Peyer's patch (tissue), 4 donors: Measurements from ENCODE around the gene GLT8D1.

Experiments used
- POLR2A ChIP-seq, 2 donors: fragments of 450-650 bp; IDR thresholded peaks; one replicate each; pipeline ENCODE4 v1.5.1; 2017; ENCODE audit warnings: antibody characterized with exemption in 2 of 2, mild to moderate bottlenecking in 2 of 2, moderate library complexity in 2 of 2
- TF ChIP-seq, protein P1 (sequence below), 6 experiments: fragments of 450-650 bp in 4 of 6; fragments of 200-600 bp in 2 of 6; sonication (generic) in 1 of 6; IDR thresholded peaks; one replicate each; pipeline ENCODE4 v1.5.1; 2017 to 2019; ENCODE audit warnings: antibody characterized with exemption in 6 of 6, mild to moderate bottlenecking in 3 of 6, moderate library complexity in 1 of 6

- TF ChIP-seq, protein P1, sequence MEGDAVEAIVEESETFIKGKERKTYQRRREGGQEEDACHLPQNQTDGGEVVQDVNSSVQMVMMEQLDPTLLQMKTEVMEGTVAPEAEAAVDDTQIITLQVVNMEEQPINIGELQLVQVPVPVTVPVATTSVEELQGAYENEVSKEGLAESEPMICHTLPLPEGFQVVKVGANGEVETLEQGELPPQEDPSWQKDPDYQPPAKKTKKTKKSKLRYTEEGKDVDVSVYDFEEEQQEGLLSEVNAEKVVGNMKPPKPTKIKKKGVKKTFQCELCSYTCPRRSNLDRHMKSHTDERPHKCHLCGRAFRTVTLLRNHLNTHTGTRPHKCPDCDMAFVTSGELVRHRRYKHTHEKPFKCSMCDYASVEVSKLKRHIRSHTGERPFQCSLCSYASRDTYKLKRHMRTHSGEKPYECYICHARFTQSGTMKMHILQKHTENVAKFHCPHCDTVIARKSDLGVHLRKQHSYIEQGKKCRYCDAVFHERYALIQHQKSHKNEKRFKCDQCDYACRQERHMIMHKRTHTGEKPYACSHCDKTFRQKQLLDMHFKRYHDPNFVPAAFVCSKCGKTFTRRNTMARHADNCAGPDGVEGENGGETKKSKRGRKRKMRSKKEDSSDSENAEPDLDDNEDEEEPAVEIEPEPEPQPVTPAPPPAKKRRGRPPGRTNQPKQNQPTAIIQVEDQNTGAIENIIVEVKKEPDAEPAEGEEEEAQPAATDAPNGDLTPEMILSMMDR (IDR thresholded peaks at IDR 0.05) = no peak
- TF ChIP-seq POLR2A (IDR thresholded peaks at IDR 0.05) = no peak
Measured at GRCh38 chr3:52690560-52690959, 15.0 kb downstream of the GLT8D1 start.
